IMR-90 (cell line): Measurements from ENCODE around the gene SRCIN1. TPM values are rescaled to one million over a fixed set of nuclear protein-coding genes. Genes with fewer than 3 reads are reported as not detected.

ENCODE experiments used
- ATAC-seq: fragments of 200-7000 bp; cut with Tn5 transposase; 2 replicates; pipeline ENCODE4 v1.9.1; 2020; ENCODE audit warnings: low read depth, mild to moderate bottlenecking, moderate library complexity
- BruUV-seq: library from RNA; stranded (reverse); fragments of 400-500 nt; replicated peaks from 2 replicates; lab custom pipeline; 2021; lab: Mats Ljungman, UMichigan
- CTCF ChIA-PET: fragments of 300-600 bp; formaldehyde crosslinking; extraction: SDS; loops from one replicate; lab custom pipeline; 2021; ENCODE audit warnings: antibody characterized with exemption; lab: Yijun Ruan, JAX
- POLR2A ChIA-PET: fragments of 300-600 bp; sonication (Branson Sonifier 250); formaldehyde crosslinking; loops from one replicate; lab custom pipeline; 2022; ENCODE audit warnings: antibody characterized with exemption; ENCODE audit not compliant: unreplicated experiment; lab: Charles Lee
- DNase-seq: peaks from one replicate; pipeline ENCODE4 v3.0.0; 2013
- H2AFZ ChIP-seq: replicated peaks from 2 replicates; pipeline ENCODE3; 2013; ENCODE audit warnings: low read length, mild to moderate bottlenecking; ENCODE audit not compliant: poor library complexity
- H2AK5ac ChIP-seq: 2 replicates; pipeline ENCODE4 v1.6.1; 2013; ENCODE audit warnings: low read depth, low read length, inconsistent platforms
- H2AK9ac ChIP-seq: replicated peaks from 2 replicates; pipeline ENCODE3; 2013; ENCODE audit warnings: mild to moderate bottlenecking, low read depth, low read length, moderate library complexity; ENCODE audit not compliant: poor library complexity
- H2BK120ac ChIP-seq: 2 replicates; pipeline ENCODE4 v1.6.1; 2013; ENCODE audit warnings: low read depth, low read length, inconsistent platforms
- H2BK15ac ChIP-seq: 3 replicates; pipeline ENCODE4 v1.6.1; 2013; ENCODE audit warnings: low read depth, low read length, inconsistent platforms
- H2BK20ac ChIP-seq: 2 replicates; pipeline ENCODE4 v1.6.1; 2013; ENCODE audit warnings: low read depth, mild to moderate bottlenecking, inconsistent platforms, low read length, moderate library complexity
- H2BK5ac ChIP-seq: 2 replicates; pipeline ENCODE4 v1.6.1; 2013; ENCODE audit warnings: mild to moderate bottlenecking, low read depth, low read length, inconsistent platforms; ENCODE audit not compliant: poor library complexity, severe bottlenecking
- H3K14ac ChIP-seq: replicated peaks from 2 replicates; pipeline ENCODE4 v1.6.1; 2013; ENCODE audit warnings: low read depth, low read length, inconsistent platforms
- H3K18ac ChIP-seq: 2 replicates; pipeline ENCODE4 v1.6.1; 2013; ENCODE audit warnings: low read depth, low read length, control low read depth
- H3K23ac ChIP-seq: 2 replicates; pipeline ENCODE4 v1.6.1; 2013; ENCODE audit warnings: low read depth, low read length, inconsistent platforms
- H3K27ac ChIP-seq: 2 replicates; pipeline ENCODE4 v1.5.1; 2013; ENCODE audit warnings: mild to moderate bottlenecking, control low read depth, low read length; ENCODE audit not compliant: insufficient read depth
- H3K27me3 ChIP-seq: 2 replicates; pipeline ENCODE4 v1.6.1; 2013; ENCODE audit warnings: low read length; ENCODE audit not compliant: control insufficient read depth, insufficient read depth
- H3K36me3 ChIP-seq: 2 replicates; pipeline ENCODE4 v1.6.1; 2013; ENCODE audit warnings: low read length, mixed read lengths; ENCODE audit not compliant: control insufficient read depth, insufficient read depth
- H3K4ac ChIP-seq: 2 replicates; pipeline ENCODE4 v1.6.1; 2013; ENCODE audit warnings: low read depth, low read length, inconsistent platforms
- H3K4me1 ChIP-seq: 2 replicates; pipeline ENCODE4 v1.6.1; 2013; ENCODE audit warnings: low read length, mixed read lengths; ENCODE audit not compliant: control insufficient read depth, insufficient read depth
- H3K4me2 ChIP-seq: 2 replicates; pipeline ENCODE4 v1.6.1; 2013; ENCODE audit warnings: low read depth, mild to moderate bottlenecking, control low read depth, low read length, moderate library complexity
- H3K4me3 ChIP-seq: 2 replicates; pipeline ENCODE4 v1.5.1; 2013; ENCODE audit warnings: low read depth, mild to moderate bottlenecking, control low read depth, low read length, moderate library complexity; ENCODE audit not compliant: insufficient read depth
- H3K56ac ChIP-seq: 2 replicates; pipeline ENCODE4 v1.6.1; 2013; ENCODE audit warnings: low read length, inconsistent platforms; ENCODE audit not compliant: insufficient read depth; ENCODE audit errors: extremely low read depth
- H3K79me1 ChIP-seq, 2 experiments: 2 replicates each; pipeline ENCODE4 v1.6.1; 2013; ENCODE audit warnings: low read length in 2 of 2, inconsistent platforms in 1 of 2, low read depth in 1 of 2
- H3K9ac ChIP-seq: 2 replicates; pipeline ENCODE4 v1.6.1; 2013; ENCODE audit warnings: low read depth, low read length, control low read depth
- H3K9me1 ChIP-seq: 2 replicates; pipeline ENCODE4 v1.6.1; 2013; ENCODE audit warnings: low read length, inconsistent platforms; ENCODE audit not compliant: insufficient read depth
- H3K9me3 ChIP-seq: 2 replicates; pipeline ENCODE4 v1.6.1; 2013; ENCODE audit warnings: low read length; ENCODE audit not compliant: control insufficient read depth, insufficient read depth
- H4K20me1 ChIP-seq: 2 replicates; pipeline ENCODE4 v1.6.1; 2013; ENCODE audit warnings: low read length, inconsistent platforms; ENCODE audit not compliant: insufficient read depth
- H4K5ac ChIP-seq: 2 replicates; pipeline ENCODE4 v1.6.1; 2013; ENCODE audit warnings: mild to moderate bottlenecking, low read depth, low read length, control low read depth
- H4K8ac ChIP-seq, 2 experiments: 2 replicates each; pipeline ENCODE4 v1.6.1; 2013; ENCODE audit warnings: low read depth in 2 of 2, low read length in 2 of 2, control low read depth in 1 of 2, inconsistent platforms in 1 of 2
- H4K91ac ChIP-seq: 2 replicates; pipeline ENCODE4 v1.6.1; 2013; ENCODE audit warnings: low read depth, low read length, inconsistent platforms; ENCODE audit not compliant: insufficient read depth
- BHLHE40 ChIP-seq: fragments of 150-350 bp; IDR thresholded peaks from 2 replicates; pipeline ENCODE4 v1.6.1; 2016; ENCODE audit warnings: mild to moderate bottlenecking, low read depth, low read length
- MAFK ChIP-seq: IDR thresholded peaks from 2 replicates; pipeline ENCODE4 v1.6.1; 2012; ENCODE audit warnings: low read depth, low read length, improper control_type of control experiment
- MXI1 ChIP-seq: IDR thresholded peaks from 2 replicates; pipeline ENCODE4 v1.6.1; 2012; ENCODE audit warnings: low read depth, mild to moderate bottlenecking, low read length, moderate library complexity, borderline replicate concordance
- POLR2A ChIP-seq: IDR thresholded peaks from 2 replicates; pipeline ENCODE4 v1.6.1; 2012; ENCODE audit warnings: mild to moderate bottlenecking, low read depth, low read length
- RCOR1 ChIP-seq: IDR thresholded peaks from 2 replicates; pipeline ENCODE4 v1.6.1; 2012; ENCODE audit warnings: mild to moderate bottlenecking, low read length, improper control_type of control experiment; ENCODE audit not compliant: insufficient replicate concordance
- WGBS, 2 experiments: methylation state at CpG; one replicate each; pipeline versions ENCODE4 v1.1.5 to v1.1.7; 2013; ENCODE audit warnings: missing lambda C conversion rate in 2 of 2; ENCODE audit not compliant: insufficient read length in 1 of 2; ENCODE audit errors: extremely low coverage in 2 of 2; 5-methylcytosine and 5-hydroxymethylcytosine counted together
- dilution Hi-C: fragments of 300-500 bp; cut with HindIII; formaldehyde crosslinking; loops from one replicate; pipeline ENCODE4 v1.14.3; 2018; ENCODE audit warnings: low sequenced_read_pairs; ENCODE audit not compliant: unreplicated experiment
- in situ Hi-C: fragments of 300-500 bp; cut with MboI; formaldehyde crosslinking; loops from 3 replicates; pipeline ENCODE4 v1.14.3; 2019; ENCODE audit warnings: low sequenced_read_pairs, inconsistent platforms, mixed read lengths
- intact Hi-C: fragments of 100-400 bp; cut with micrococcal nuclease; formaldehyde crosslinking; loops from 2 replicates; pipeline ENCODE4 v1.10.0; 2022
- polyA plus RNA-seq, 3 experiments: library from polyadenylated mRNA; depleted of rRNA; stranded (reverse); fragments of >200 nt; gene quantifications; 2 replicates each; pipeline ENCODE4 v1.2.3, GENCODE V29; 2012; ENCODE audit warnings: low replicate concordance in 1 of 3
- total RNA-seq: library from RNA; depleted of rRNA; stranded (reverse); fragments of >200 nt; gene quantifications from 2 replicates; pipeline ENCODE4 v1.2.3, GENCODE V29; 2012

SRCIN1 gene
- total and polyA plus RNA-seq, 2 of the 4 experiments (the other 2 are of a cell fraction): not detected

GRCh38 chr17:38579083-38579480 is 26.7 kb downstream of the SRCIN1 start:
- no peak overlapping the region for H4K91ac ChIP-seq
- DNase-seq: no peak
- WGBS, 2 experiments: no CpG with 5 or more reads among the region's 7 CpGs
- BruUV-seq: no TSS peak
- no peak overlapping the region for H3K56ac ChIP-seq
- no peak overlapping the region for H3K9ac ChIP-seq
- no peak for ATAC-seq
- dilution Hi-C loops: no loop called here
- CTCF ChIA-PET: no interaction called here
- no peaks in the 10 kb centered on the region for H3K9me3 ChIP-seq
- H3K18ac ChIP-seq: no peak overlapping the region
- no peak overlapping the region for H2AK9ac ChIP-seq
- intact Hi-C loops: no loop called here
- no peak overlapping the region for H4K8ac ChIP-seq
- POLR2A ChIA-PET: no interaction called here
- H3K79me1 ChIP-seq: no peaks in the 10 kb centered on the region
- H2BK20ac ChIP-seq: no peak overlapping the region
- no peak overlapping the region for H2BK120ac ChIP-seq
- H2AFZ ChIP-seq: no peak overlapping the region
- no peak overlapping the region for H3K4me2 ChIP-seq
- H2AK5ac ChIP-seq: no peak overlapping the region
- in situ Hi-C loops: no loop called here
- no peaks in the 10 kb centered on the region for H3K4me1 ChIP-seq
- H3K4me3 ChIP-seq: no peak overlapping the region
- no peak overlapping the region for H4K5ac ChIP-seq
- H3K4ac ChIP-seq: no peak overlapping the region
- no peaks in the 10 kb centered on the region for H4K20me1 ChIP-seq
- H3K23ac ChIP-seq: no peak overlapping the region
- H3K27ac ChIP-seq: no peak overlapping the region
- no peaks in the 10 kb centered on the region for H3K36me3 ChIP-seq
- peaks cover 82% of the 10 kb centered on the region for H3K27me3 ChIP-seq
- no peak overlapping the region for H2BK5ac ChIP-seq
- H3K9me1 ChIP-seq: 0 out of 2 replicates have a peak, but pooled peaks cover 4% of the 10 kb centered on the region
- TF ChIP-seq RCOR1: no peak
- no peak for TF ChIP-seq MXI1
- no peak for TF ChIP-seq MAFK
- no peak for TF ChIP-seq BHLHE40
- TF ChIP-seq POLR2A: no peak
- no peak overlapping the region for H2BK15ac ChIP-seq
- no peak overlapping the region for H3K14ac ChIP-seq
